Activated naive CD4-positive, alpha-beta T cell treated with anti-CD3 and anti-CD28 coated beads, Interleukin-2, amount 50 U/mL, for 16 hours (primary cell): ENCODE results near the gene ICA1.
"Not testable (repeated sequence)": the region's sequence is repeated elsewhere in the genome, so short reads cannot be mapped to it uniquely, and the experiment has no call there.

ENCODE experiments used
- DNase-seq: peaks from one replicate; pipeline ENCODE4 v3.0.0-alpha.2; 2020

The ICA1 gene

GRCh38 chr7:8089036-8089780 lies 172.8 kb downstream of the ICA1 start:
- DNase-seq, result no peak

DNA sequence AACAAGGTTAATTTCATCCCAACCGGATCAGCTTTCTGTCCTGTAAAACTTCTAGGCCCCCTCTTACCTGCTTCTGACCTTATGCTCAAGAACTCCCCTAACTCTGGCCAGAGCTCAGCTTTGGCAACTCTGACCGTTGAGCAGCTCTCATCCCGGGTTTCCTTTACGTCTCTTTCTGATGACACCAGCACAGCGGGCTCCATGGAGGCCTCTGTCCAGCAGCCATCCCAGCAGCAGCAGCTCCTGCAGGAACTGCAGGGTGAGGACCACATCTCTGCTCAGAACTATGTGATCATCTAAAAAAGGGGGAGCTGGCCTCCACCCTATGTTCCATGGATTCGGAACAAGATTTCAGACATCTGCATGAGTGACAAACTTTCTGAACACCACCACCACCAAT lies 175.7 kb downstream of the ICA1 start:
- DNase-seq, result no peak

- no peak for DNase-seq
Observed at GRCh38 chr7:8085420-8085819, 176.5 kb downstream of the ICA1 start.

DNA sequence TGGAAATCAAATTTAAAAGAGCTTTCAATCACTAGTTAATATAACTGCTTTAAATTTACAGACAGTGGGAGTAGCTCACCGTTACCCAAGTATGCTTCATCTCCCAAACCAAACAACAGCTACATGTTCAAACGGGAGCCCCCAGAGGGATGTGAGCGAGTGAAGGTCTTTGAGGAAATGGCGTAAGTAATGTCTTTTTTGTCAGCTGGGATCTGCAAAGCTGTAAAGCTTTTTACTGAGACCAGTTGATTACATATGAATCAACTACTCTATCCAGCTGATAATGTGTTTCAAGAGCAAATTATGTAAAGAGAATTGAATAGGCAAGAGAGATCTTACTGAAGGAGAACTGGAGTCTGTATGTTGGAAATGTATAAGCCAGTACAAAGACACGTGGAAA lies 177.1 kb downstream of the ICA1 start:
- no peak for DNase-seq

- DNase-seq, result no peak
Observed at GRCh38 chr7:8082762-8083161, 179.2 kb downstream of the ICA1 start.

DNA sequence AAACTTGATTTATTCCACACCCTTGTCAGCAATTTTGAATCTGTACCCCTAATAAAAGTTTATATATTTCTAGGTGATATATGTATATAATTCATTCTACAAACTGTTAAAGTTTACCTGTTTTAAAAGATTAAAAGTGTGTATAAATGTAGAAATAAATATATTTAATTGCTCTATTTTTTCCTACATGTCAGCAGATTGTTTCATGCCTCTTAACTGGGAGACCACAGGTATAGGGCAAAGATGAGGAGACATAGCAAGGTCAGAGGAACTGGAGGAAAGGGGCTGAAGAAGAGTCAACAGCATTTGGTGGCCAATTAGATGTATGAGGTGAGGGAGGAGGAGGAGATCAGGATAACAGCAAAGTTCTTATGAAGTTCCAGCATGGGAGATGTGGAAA lies 183.5 kb downstream of the ICA1 start:
- no peak for DNase-seq

DNA sequence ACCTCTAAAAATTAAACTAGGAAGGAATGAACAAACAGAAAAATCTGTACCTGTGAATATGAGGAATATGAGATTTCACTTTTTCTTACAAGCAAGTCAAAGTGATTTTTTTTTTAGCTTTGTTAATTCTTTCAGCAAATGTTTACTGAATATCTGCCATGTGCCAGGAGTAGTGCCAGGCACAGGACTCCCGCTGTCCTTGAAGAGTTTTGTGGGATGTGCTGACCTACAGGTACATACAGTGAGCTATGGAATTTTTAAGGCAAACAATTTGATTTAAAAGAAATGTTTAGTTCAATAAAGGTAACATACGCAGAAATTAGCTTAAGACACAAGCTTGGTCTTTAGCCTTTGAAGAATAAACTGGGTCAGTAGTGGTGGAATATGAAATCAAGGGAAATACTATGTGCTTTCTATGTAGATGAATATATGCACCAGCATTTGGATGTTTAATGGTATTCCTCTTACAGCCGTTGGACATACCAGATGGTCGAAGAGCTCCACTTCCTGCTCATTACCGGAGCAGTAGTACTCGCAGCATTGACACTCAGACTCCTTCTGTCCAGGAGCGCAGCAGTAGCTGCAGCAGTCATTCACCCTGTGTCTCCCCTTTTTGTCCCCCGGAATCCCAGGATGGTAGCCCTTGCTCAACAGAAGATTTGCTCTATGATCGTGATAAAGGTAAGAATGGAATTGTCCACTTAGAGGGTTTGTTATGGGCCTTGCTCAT lies 191.4 kb downstream of the ICA1 start:
- DNase-seq, result no peak

DNA sequence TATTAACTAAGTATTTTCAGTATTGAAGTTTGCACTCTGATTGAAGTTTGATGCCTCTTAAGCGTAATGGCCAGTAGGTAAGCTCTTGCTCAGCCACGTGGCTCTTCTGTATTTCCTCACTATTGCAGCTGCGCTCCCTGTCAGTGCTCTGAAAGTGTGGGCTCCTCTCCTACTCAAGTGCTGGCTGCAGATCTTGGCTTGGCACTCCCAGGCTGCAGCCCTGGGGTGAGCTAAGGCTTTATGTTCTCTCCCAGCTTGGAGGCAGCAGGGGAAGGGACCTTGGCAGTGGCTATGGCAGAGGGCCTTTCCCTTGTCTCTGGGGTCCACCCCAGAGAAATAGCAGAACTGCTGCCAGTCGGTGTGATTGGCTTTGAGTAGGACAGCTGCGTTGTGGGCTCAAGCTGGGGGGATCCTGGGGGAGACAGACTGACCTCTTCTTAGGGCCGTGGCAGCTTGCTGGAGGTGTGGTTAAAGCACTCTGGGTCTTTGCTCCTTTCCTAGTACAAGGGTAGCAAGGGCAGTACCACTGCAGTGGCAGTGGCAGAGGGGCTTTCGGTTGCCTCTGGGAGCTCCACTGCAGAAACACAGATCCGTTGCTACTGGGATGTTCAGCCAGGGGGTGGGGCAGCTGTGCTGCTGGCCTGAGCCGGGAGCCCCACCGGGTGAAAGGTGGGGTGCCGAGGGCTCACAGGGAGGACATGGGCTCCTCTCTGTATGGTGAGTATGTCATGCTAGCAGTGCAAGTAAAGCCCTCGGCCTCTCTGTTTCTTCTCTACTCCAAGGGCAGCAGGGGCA lies 192.9 kb downstream of the ICA1 start:
- DNase-seq, result no peak

GRCh38 chr7:8065356-8065813 lies 196.6 kb downstream of the ICA1 start:
- no peak for DNase-seq

GRCh38 chr7:8064828-8065227 lies 197.1 kb downstream of the ICA1 start:
- no peak for DNase-seq

GRCh38 chr7:8063706-8064297 lies 198.2 kb downstream of the ICA1 start:
- DNase-seq, result no peak

DNA sequence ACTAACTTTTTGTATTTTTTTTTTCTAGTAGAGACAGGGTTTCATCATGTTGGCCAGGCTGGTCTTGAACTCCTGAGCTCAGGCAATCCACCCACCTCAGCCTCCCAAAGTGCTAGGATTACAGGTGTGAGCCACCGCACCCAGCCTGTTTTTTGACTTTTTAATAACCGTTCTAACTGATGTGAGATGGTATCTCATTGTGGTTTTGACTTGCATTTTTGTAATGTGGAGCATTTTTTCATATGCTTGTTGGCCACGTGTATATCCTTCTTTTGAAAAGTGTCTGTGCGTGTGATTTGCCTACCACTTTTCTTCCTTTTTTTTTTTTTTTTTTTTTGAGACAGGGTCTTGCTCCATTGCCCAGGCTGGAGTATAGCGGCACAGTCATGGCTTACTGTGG lies 198.7 kb downstream of the ICA1 start:
- DNase-seq, result not testable (repeated sequence)
